ENCODE measurements around the gene SHISA5. TPM values are rescaled to one million over a fixed set of nuclear protein-coding genes. Genes with fewer than 3 reads are reported as not detected.

SHISA5 gene
- total RNA-seq, 1 experiment from 2014 or later: 104 TPM

DNA sequence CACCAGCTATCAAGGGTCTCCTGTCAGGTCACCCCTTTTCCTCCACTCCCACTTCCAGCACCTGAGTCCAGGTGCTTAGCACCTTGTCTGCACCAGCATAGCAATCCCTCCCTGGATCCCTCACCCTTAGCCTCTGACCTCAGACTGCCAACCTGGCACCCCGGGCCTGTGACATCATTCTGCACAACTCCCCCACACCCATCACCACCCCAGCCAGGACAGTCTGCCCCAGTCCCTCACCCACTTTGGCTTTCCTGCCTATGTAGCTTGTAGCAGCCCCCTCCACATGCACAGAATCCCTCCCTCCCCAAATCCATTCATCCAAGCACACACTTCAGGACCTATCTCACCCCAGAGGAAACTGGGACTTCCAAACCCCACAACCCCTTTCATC lies 73.3 kb downstream of the SHISA5 start:
- Histone ChIP-seq H3K9me2 (ENCODE audit: insufficient read depth) (no peaks in the 10 kb centered on the region), H3K27ac (ENCODE audit: low read depth, low read length) (peak overlapping the region; percentile 81), H3K9ac (ENCODE audit: low read length) (0 out of 2 replicates have a peak overlapping the region, but pooled peaks have one; percentile 77), H3K4me3 (replicated peaks in 1 of 2; ENCODE audit: low read depth in 1 of 2, low read length in 2 of 2) (no peak overlapping the region), H3K27me3 (ENCODE audit: insufficient read depth, low read length) (no peaks in the 10 kb centered on the region), H3K4me1 (ENCODE audit: control insufficient read depth in 1 of 2, insufficient read depth in 2 of 2, low read length in 2 of 2) (peaks cover 55 to 72% of the 10 kb centered on the region in 2 experiments), H3K9me3 (ENCODE audit: control insufficient read depth in 1 of 2, insufficient read depth in 1 of 2, low read depth in 1 of 2, low read length in 2 of 2) (no peaks in the 10 kb centered on the region), H4K20me1 (ENCODE audit: insufficient read depth) (no peaks in the 10 kb centered on the region), H2AFZ (ENCODE audit: low read depth, low read length, poor library complexity, severe bottlenecking) (no peak overlapping the region), H3K36me3 (ENCODE audit: control insufficient read depth in 1 of 2, insufficient read depth in 2 of 2, low read length in 2 of 2) (peaks cover 0 to 17% of the 10 kb centered on the region in 2 experiments; a peak in 1 of 4 replicates), H3K4me2 (ENCODE audit: low read length) (peak overlapping the region; percentile 91), H3K79me2 (ENCODE audit: insufficient read depth, low read length) (peaks cover 14% of the 10 kb centered on the region; the same call in 1 of the 2 replicates)
- POLR2A ChIA-PET: interaction anchor here (1.8 kb wide), 1 partner anchor 9 kb away, joined by 5 read pairs; the partner anchor contains the start of genes CCDC51 and TMA7
- ATAC-seq (no peak), DNase-seq (ENCODE audit: low read depth, low spot score) (no peak)
- no TSS peak for BruUV-seq (replicated peaks)
- RAD21 ChIA-PET (ENCODE audit: low non-redundant PET in 1 of 2, low total read pairs in 2 of 2, uncharacterized antibody in 2 of 2, unreplicated experiment in 2 of 2): no interaction called here
- CTCF ChIA-PET: interaction anchor here (2.7 to 3.3 kb wide), 2 partner anchors 9 to 30 kb away, joined by 8 to 15 read pairs; partner anchors contain the start of genes CCDC51 and TMA7
- intact Hi-C loops (cut with micrococcal nuclease): no loop called here
- no peak for TF ChIP-seq EGR1 (IDR thresholded peaks at IDR 0.05; ENCODE audit: low read depth)
- TF ChIP-seq POLR2A (IDR thresholded peaks at IDR 0.05; ENCODE audit: borderline replicate concordance, extremely low read depth, insufficient read depth, insufficient read length): no peak
- no peak for TF ChIP-seq SIN3A (IDR thresholded peaks at IDR 0.05; ENCODE audit: low read depth)
- no peak for TF ChIP-seq TCF7L2 (IDR thresholded peaks at IDR 0.05; ENCODE audit: borderline replicate concordance, extremely low read depth, insufficient read depth, insufficient read length)
- no peak for TF ChIP-seq ZFX (IDR thresholded peaks at IDR 0.05)
- TF ChIP-seq, protein P1, sequence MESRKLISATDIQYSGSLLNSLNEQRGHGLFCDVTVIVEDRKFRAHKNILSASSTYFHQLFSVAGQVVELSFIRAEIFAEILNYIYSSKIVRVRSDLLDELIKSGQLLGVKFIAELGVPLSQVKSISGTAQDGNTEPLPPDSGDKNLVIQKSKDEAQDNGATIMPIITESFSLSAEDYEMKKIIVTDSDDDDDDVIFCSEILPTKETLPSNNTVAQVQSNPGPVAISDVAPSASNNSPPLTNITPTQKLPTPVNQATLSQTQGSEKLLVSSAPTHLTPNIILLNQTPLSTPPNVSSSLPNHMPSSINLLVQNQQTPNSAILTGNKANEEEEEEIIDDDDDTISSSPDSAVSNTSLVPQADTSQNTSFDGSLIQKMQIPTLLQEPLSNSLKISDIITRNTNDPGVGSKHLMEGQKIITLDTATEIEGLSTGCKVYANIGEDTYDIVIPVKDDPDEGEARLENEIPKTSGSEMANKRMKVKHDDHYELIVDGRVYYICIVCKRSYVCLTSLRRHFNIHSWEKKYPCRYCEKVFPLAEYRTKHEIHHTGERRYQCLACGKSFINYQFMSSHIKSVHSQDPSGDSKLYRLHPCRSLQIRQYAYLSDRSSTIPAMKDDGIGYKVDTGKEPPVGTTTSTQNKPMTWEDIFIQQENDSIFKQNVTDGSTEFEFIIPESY (IDR thresholded peaks at IDR 0.05; ENCODE audit: extremely low read depth, insufficient replicate concordance, low read length): no peak
- no peak for TF ChIP-seq CBX3 (IDR thresholded peaks at IDR 0.05; ENCODE audit: low read depth)
- no peak for TF ChIP-seq YY1 (IDR thresholded peaks at IDR 0.05; ENCODE audit: extremely low read depth, insufficient replicate concordance, low read depth, low read length)
- TF ChIP-seq ELF1 (IDR thresholded peaks at IDR 0.05; ENCODE audit: borderline replicate concordance, low read depth): no peak
- TF ChIP-seq SRF (IDR thresholded peaks at IDR 0.05; ENCODE audit: low read depth): no peak
- TF ChIP-seq EZH2phosphoT487 (IDR thresholded peaks at IDR 0.05; ENCODE audit: borderline replicate concordance): no peak
- no peak for TF ChIP-seq FOSL1 (IDR thresholded peaks at IDR 0.05; ENCODE audit: low read depth)
- no peak for TF ChIP-seq EZH2 (IDR thresholded peaks at IDR 0.05)
- TF ChIP-seq RAD21 (IDR thresholded peaks at IDR 0.05; ENCODE audit: low read depth): no peak
